ENCODE data around the gene ADCK1.

- no peak for TF ChIP-seq CTCF (IDR thresholded peaks at IDR 0.05; ENCODE audit: low read depth, low read length)
- TF ChIP-seq EZH2phosphoT487 (IDR thresholded peaks at IDR 0.05; ENCODE audit: low read depth): no peak
These were observed 61.3 kb downstream of the ADCK1 start for GRCh38 chr14:77861201-77861600.

Measured in OCI-LY3 (cell line).